CD4-positive, alpha-beta T cell treated with Interleukin-4 for 1 hour (primary cell): ENCODE measurements around the gene BANK1.

ENCODE experiments used
- DNase-seq, 2 donors: peaks; one replicate each; pipeline ENCODE4 v3.0.0-alpha.2; 2020 to 2022

The BANK1 gene

GRCh38 chr4:101961144-101961543, 170.6 kb downstream of the BANK1 start:
- no peak for DNase-seq

- DNase-seq = no peak
Measured at GRCh38 chr4:101967697-101968346, 177.3 kb downstream of the BANK1 start.

- no peak for DNase-seq
Measured at GRCh38 chr4:101968364-101968763, 177.8 kb downstream of the BANK1 start.

GRCh38 chr4:101969965-101970364, 179.4 kb downstream of the BANK1 start:
- no peak for DNase-seq

- no peak for DNase-seq
Measured at GRCh38 chr4:101970547-101971155, 180.1 kb downstream of the BANK1 start.

- no peak for DNase-seq
Measured at GRCh38 chr4:101972791-101973190, 182.3 kb downstream of the BANK1 start.

GRCh38 chr4:101973361-101973760, 182.8 kb downstream of the BANK1 start:
- DNase-seq = no peak

GRCh38 chr4:101977076-101977475, 186.5 kb downstream of the BANK1 start:
- no peak for DNase-seq

- no peak for DNase-seq
Measured at GRCh38 chr4:101981756-101982155, 191.2 kb downstream of the BANK1 start.

- DNase-seq = no peak
Measured at GRCh38 chr4:101983835-101984234, 193.3 kb downstream of the BANK1 start.

GRCh38 chr4:101987623-101988243, 197.2 kb downstream of the BANK1 start:
- DNase-seq = no peak

- no peak for DNase-seq
Measured at GRCh38 chr4:101989551-101989950, 199.0 kb downstream of the BANK1 start.

GRCh38 chr4:101992446-101992845, 201.9 kb downstream of the BANK1 start:
- DNase-seq = no peak

GRCh38 chr4:101993002-101993841, 202.7 kb downstream of the BANK1 start:
- DNase-seq = no peak

- DNase-seq = no peak
Measured at GRCh38 chr4:101993842-101994775, 203.6 kb downstream of the BANK1 start.

- no peak for DNase-seq
Measured at GRCh38 chr4:102007959-102008425, 217.5 kb downstream of the BANK1 start.

GRCh38 chr4:102008711-102009110, 218.2 kb downstream of the BANK1 start:
- DNase-seq = no peak

- no peak for DNase-seq
Measured at GRCh38 chr4:102022343-102022742, 231.8 kb downstream of the BANK1 start.

GRCh38 chr4:102027961-102028360, 237.4 kb downstream of the BANK1 start:
- DNase-seq = no peak

- no peak for DNase-seq
Measured at GRCh38 chr4:102031406-102031805, 240.9 kb downstream of the BANK1 start.

- DNase-seq = no peak
Measured at GRCh38 chr4:102036016-102036415, 245.5 kb downstream of the BANK1 start.
